WTC11 (cell line): Measurements from ENCODE around the gene LRCH4.

Experiments used
- CREB1 ChIP-seq: sonication (generic); formaldehyde crosslinking; IDR thresholded peaks from 2 replicates; pipeline ENCODE4 v1.8.0; 2023; ENCODE audit warnings: mild to moderate bottlenecking, missing genetic modification reagents
- CTCF ChIP-seq: fragments of 200-600 bp; IDR thresholded peaks from 2 replicates; pipeline ENCODE4 v1.8.0; 2022; ENCODE audit warnings: antibody characterized with exemption
- E2F4 ChIP-seq: sonication (generic); formaldehyde crosslinking; IDR thresholded peaks from 2 replicates; pipeline ENCODE4 v1.8.1; 2022; ENCODE audit warnings: low read depth, mild to moderate bottlenecking, moderate library complexity, missing genetic modification reagents, borderline replicate concordance
- E2F5 ChIP-seq: sonication (generic); formaldehyde crosslinking; IDR thresholded peaks from 2 replicates; pipeline ENCODE4 v1.8.1; 2022; ENCODE audit warnings: mild to moderate bottlenecking, moderate library complexity, missing genetic modification reagents
- MAX ChIP-seq: sonication (generic); formaldehyde crosslinking; IDR thresholded peaks from 2 replicates; pipeline ENCODE4 v1.8.0; 2022; ENCODE audit warnings: mild to moderate bottlenecking, missing genetic modification reagents
- NFYB ChIP-seq: sonication (generic); formaldehyde crosslinking; conservative IDR thresholded peaks from 2 replicates; pipeline ENCODE4 v1.8.0; 2022; ENCODE audit warnings: low read depth, missing genetic modification reagents
- TEAD4 ChIP-seq: sonication (generic); formaldehyde crosslinking; IDR thresholded peaks from 2 replicates; pipeline ENCODE4 v1.8.0; 2022; ENCODE audit warnings: mild to moderate bottlenecking, missing genetic modification reagents
- USF2 ChIP-seq: sonication (generic); formaldehyde crosslinking; IDR thresholded peaks from 2 replicates; pipeline ENCODE4 v1.8.1; 2023; ENCODE audit warnings: mild to moderate bottlenecking, missing genetic modification reagents, moderate library complexity
- ZBTB21 ChIP-seq: sonication (generic); formaldehyde crosslinking; IDR thresholded peaks from 2 replicates; pipeline ENCODE4 v1.8.1; 2023; ENCODE audit warnings: mild to moderate bottlenecking, missing genetic modification reagents, borderline replicate concordance
- ZNF138 ChIP-seq: sonication (generic); formaldehyde crosslinking; conservative IDR thresholded peaks from 2 replicates; pipeline ENCODE4 v1.8.1; 2022; ENCODE audit warnings: mild to moderate bottlenecking, moderate library complexity, missing genetic modification reagents
- ZNF281 ChIP-seq: sonication (generic); formaldehyde crosslinking; IDR thresholded peaks from 2 replicates; pipeline ENCODE4 v1.8.0; 2023; ENCODE audit warnings: mild to moderate bottlenecking, missing genetic modification reagents

GRCh38 chr7:100556541-100556940, 29.4 kb downstream of the LRCH4 start:
- TF ChIP-seq CTCF, result no peak
- no peak for TF ChIP-seq CREB1 (CRISPR knock-in tag)
- no peak for TF ChIP-seq ZBTB21
- no peak for TF ChIP-seq E2F5
- TF ChIP-seq NFYB (CRISPR knock-in tag), result no peak
- TF ChIP-seq TEAD4 (CRISPR knock-in tag), result no peak
- no peak for TF ChIP-seq USF2
- TF ChIP-seq MAX (CRISPR knock-in tag), result no peak
- no peak for TF ChIP-seq ZNF281 (CRISPR knock-in tag)
- no peak for TF ChIP-seq ZNF138 (CRISPR knock-in tag)
- TF ChIP-seq E2F4, result no peak
